Bronchial epithelial cell (primary cell): Measurements from ENCODE around the gene TXNRD2. TPM values are rescaled to one million over a fixed set of nuclear protein-coding genes. Genes with fewer than 3 reads are reported as not detected.
A peak's percentile ranks its signal among the peaks of the same experiment; 100 is the strongest.

Experiments used
- DNase-seq: peaks from one replicate; pipeline ENCODE4 v3.0.0-alpha.2; 2010; ENCODE audit warnings: low read depth
- FAIRE-seq: peaks from 2 replicates; lab custom pipeline; 2011; peaks lifted over from hg19 to GRCh38; lab: Jason Lieb, UNC
- H3K27me3 ChIP-seq: 2 replicates; pipeline ENCODE4 v1.5.1; 2011; ENCODE audit warnings: low read length; ENCODE audit not compliant: control insufficient read depth, insufficient read depth
- H3K36me3 ChIP-seq: 2 replicates; pipeline ENCODE4 v1.5.1; 2011; ENCODE audit warnings: low read length; ENCODE audit not compliant: control insufficient read depth, insufficient read depth
- H3K4me3 ChIP-seq: 2 replicates; pipeline ENCODE4 v1.5.1; 2011; ENCODE audit warnings: mild to moderate bottlenecking, low read depth, low read length, control low read depth
- total RNA-seq: library from RNA; depleted of rRNA; stranded (reverse); fragments of >200 nt; gene quantifications from 2 replicates; pipeline ENCODE4 v1.2.1, GENCODE V29; 2014
- TF ChIP-seq, protein P1 (sequence below): IDR thresholded peaks from 2 replicates; pipeline ENCODE4 v1.5.1; 2011; ENCODE audit warnings: mild to moderate bottlenecking, moderate library complexity, low read length, control low read depth, inconsistent platforms; ENCODE audit not compliant: insufficient read depth, severe bottlenecking

The TXNRD2 gene
- total RNA-seq, 1 donor from 2014 or later: 12.9 TPM

DNA sequence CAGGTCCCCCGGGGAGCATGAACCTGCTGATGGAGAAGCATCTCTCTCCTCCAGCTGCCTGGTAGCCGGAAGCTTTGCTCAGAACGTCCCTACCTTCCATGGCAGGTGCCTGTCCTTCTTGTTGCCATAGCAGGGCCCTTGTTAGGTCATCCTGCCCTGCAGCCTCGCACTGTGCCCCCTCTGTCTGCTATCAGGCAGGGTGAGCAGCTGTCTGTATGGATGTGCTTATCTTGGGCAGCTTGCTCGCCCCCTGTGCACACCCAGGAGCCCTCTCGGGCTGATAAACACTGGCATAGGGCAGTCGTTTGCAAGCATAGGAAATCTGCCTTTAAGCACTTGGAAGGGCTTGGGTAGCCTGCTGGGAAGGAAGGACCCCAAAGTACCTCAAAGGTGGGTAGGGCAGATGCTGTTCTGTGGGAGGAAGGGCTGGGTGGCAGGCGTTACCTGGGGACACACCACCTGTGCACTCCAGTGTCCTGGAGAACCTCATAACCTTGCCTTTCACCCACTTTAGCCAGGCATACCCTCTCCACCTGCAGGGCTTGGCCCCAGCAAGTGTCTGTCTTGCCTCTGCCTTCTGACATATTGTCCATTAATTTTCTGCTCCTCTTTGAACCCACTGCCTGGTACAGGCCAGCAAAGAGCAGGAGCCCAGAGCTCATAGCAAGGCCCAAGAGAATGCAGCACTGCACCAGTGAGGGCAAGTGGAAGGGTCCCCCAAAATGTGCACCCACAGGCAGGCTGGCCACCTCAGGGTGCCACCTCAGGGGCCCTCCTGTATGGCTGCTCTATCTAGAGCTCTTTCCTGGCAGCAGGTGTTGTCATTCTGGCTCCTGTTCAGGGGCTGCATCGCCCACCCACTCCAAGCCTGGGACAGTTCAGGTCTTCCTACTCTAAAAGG lies 8.0 kb downstream of the TXNRD2 start:
- Histone ChIP-seq H3K36me3 (peaks cover 1% of the 10 kb centered on the region), H3K27me3 (no peaks in the 10 kb centered on the region), H3K4me3 (no peak overlapping the region)
- TF ChIP-seq, protein P1, sequence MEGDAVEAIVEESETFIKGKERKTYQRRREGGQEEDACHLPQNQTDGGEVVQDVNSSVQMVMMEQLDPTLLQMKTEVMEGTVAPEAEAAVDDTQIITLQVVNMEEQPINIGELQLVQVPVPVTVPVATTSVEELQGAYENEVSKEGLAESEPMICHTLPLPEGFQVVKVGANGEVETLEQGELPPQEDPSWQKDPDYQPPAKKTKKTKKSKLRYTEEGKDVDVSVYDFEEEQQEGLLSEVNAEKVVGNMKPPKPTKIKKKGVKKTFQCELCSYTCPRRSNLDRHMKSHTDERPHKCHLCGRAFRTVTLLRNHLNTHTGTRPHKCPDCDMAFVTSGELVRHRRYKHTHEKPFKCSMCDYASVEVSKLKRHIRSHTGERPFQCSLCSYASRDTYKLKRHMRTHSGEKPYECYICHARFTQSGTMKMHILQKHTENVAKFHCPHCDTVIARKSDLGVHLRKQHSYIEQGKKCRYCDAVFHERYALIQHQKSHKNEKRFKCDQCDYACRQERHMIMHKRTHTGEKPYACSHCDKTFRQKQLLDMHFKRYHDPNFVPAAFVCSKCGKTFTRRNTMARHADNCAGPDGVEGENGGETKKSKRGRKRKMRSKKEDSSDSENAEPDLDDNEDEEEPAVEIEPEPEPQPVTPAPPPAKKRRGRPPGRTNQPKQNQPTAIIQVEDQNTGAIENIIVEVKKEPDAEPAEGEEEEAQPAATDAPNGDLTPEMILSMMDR: no peak
- no peak for DNase-seq
- FAIRE-seq: no peak

DNA sequence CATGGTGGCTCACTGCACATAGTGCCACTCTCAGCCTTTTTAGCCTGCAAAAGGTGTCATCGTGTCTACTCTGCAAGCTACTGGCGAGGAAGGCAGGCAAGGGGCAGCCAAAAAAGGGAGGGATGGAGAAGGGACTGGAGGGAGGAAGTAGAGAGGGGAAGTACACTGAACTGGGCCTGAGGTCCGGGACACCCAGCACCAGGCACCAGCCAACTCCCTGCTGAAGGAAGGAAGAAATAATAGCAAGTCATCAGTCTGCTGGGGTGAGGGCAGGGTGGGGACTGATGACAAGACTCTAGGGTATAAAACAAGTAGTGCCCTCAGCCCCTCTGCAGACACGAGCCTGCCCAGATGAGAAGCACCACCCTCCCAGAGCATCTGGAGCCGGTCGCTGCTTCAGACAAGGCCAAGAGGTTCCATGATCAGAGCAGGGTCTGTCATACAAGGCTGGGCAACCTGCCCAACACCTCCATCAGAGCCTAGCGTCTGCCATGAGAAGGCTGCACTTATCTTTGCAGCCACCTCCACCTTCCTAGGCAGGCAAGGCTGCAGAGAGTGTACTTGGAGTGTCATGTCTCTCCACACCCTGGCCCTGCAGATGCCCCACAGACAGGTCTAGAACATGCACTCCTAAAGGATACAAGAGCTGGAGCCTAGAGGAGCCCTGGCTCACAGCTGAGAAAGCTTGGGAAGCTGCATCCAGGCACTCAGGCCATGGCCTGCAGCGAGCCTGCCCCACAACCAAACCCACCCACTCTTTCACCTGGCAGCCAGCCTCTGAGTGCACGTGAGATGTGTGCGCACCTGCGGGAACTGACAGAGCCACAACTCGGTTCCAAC lies 9.0 kb downstream of the TXNRD2 start:
- DNase-seq (no peak), FAIRE-seq (no peak)
- TF ChIP-seq, protein P1: no peak

DNA sequence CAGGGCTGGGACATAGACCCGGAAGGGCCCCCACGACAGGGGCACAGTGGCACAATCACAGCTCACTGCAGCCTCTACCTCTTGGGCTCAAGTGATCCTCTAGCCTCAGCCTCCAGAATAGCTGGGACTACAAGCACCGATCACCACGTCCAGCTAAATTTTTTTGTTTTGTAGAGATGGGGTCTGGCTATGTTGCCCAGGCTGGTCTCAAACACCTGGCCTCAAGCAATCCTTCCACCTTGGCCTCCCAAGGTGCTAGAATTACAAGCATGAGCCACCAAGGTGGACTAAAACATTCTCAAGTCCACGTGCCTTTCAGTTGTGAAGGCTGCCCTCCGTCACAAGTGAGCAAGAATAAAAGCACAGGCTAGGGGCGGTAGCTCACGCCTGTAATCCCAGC lies 10.1 kb downstream of the TXNRD2 start:
- TF ChIP-seq, protein P1: no peak
- no peak overlapping the region for H3K4me3 ChIP-seq
- FAIRE-seq (no peak), DNase-seq (no peak)
- no peaks in the 10 kb centered on the region for H3K27me3 ChIP-seq
- H3K36me3 ChIP-seq: no peaks in the 10 kb centered on the region

More for the DNA sequence above, 9.0 kb downstream of the TXNRD2 start:
- no peaks in the 10 kb centered on the region for H3K36me3 ChIP-seq
- H3K4me3 ChIP-seq: no peak overlapping the region
- H3K27me3 ChIP-seq: no peaks in the 10 kb centered on the region

DNA sequence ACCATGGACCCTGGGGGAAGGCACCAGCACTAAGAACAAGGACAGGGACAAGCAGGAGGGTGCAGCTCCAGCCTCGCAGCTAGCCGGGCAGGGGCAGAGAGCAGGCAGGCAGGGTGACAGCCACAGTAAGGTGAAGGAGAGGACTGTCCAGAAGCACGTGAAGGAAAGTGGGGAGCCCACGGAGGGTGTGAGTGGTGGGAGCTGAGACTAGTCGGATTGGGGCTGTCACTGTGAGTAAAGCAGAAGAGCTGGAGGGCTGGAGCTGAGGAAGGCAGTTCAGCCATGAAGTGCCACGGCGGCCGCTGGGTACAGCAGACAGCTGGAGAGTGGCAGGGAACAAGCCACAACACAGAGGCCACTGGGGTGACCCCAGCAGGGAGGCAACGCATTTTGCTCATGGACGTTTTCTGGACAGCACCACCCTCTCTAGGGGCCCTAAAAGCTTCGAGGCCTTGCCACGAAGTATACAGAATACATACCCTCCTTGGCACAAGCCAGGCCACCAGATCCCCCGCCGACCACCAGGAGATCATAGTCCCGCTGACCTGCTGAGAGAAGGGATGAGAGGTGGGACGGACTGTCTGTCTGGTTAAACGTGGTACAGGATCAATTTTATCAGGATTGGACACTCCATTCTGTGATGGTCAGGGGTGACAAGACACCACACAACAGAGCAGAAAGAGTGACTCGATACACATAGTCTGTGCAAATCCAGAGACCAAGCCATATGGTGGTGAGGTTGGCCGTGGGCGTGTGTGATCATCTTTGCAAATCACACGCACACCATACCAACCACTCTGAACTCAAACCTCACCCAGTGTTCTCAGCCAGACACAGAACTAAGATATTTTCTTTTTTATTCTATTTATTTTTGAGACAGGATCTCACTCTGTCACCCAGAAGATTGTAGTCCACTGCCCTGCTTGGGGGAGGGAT lies 10.8 kb downstream of the TXNRD2 start:
- peak; percentile 70 for FAIRE-seq
- Histone ChIP-seq H3K36me3 (no peaks in the 10 kb centered on the region), H3K4me3 (no peak overlapping the region), H3K27me3 (no peaks in the 10 kb centered on the region)
- DNase-seq: no peak
- TF ChIP-seq, protein P1: no peak
